H9 (cell line): ENCODE measurements around the gene FAM78B. TPM values are rescaled to one million over a fixed set of nuclear protein-coding genes. Genes with fewer than 3 reads are reported as not detected.

Experiments
- DNase-seq: peaks from one replicate; pipeline ENCODE4 v3.0.0-alpha.2; 2017
- H2AFZ ChIP-seq: one replicate; pipeline ENCODE4 v1.6.1; 2013; ENCODE audit warnings: mild to moderate bottlenecking, low read length, control low read depth, moderate library complexity
- H2AK5ac ChIP-seq: 2 replicates; pipeline ENCODE4 v1.6.1; 2013; ENCODE audit warnings: low read length, control low read depth, mixed read lengths; ENCODE audit not compliant: insufficient read length
- H2BK120ac ChIP-seq: one replicate; pipeline ENCODE4 v1.6.1; 2013; ENCODE audit warnings: low read depth, mild to moderate bottlenecking, low read length, control low read depth, inconsistent platforms; ENCODE audit not compliant: poor library complexity, severe bottlenecking
- H2BK12ac ChIP-seq: 2 replicates; pipeline ENCODE4 v1.6.1; 2013; ENCODE audit warnings: low read length, control low read depth, mixed read lengths, low read depth; ENCODE audit not compliant: insufficient read length
- H2BK15ac ChIP-seq: 2 replicates; pipeline ENCODE4 v1.6.1; 2013; ENCODE audit warnings: low read depth, low read length, control low read depth
- H2BK20ac ChIP-seq: one replicate; pipeline ENCODE4 v1.6.1; 2013; ENCODE audit warnings: low read depth, mild to moderate bottlenecking, low read length, control low read depth, inconsistent platforms; ENCODE audit not compliant: poor library complexity, severe bottlenecking
- H2BK5ac ChIP-seq: 2 replicates; pipeline ENCODE4 v1.6.1; 2013; ENCODE audit warnings: low read length, control low read depth, mixed read lengths; ENCODE audit not compliant: insufficient read length
- H3K14ac ChIP-seq: 2 replicates; pipeline ENCODE4 v1.6.1; 2013; ENCODE audit warnings: low read length, control low read depth; ENCODE audit not compliant: insufficient read depth
- H3K18ac ChIP-seq: 2 replicates; pipeline ENCODE4 v1.6.1; 2013; ENCODE audit warnings: low read depth, mild to moderate bottlenecking, mixed read lengths, low read length, control low read depth; ENCODE audit not compliant: insufficient read length
- H3K23ac ChIP-seq: 2 replicates; pipeline ENCODE4 v1.6.1; 2013; ENCODE audit warnings: low read length, control low read depth, mixed read lengths, low read depth; ENCODE audit not compliant: insufficient read length
- H3K23me2 ChIP-seq: 2 replicates; pipeline ENCODE4 v1.6.1; 2013; ENCODE audit warnings: low read depth, mild to moderate bottlenecking, mixed read lengths, low read length, control low read depth; ENCODE audit not compliant: insufficient read length, poor library complexity, severe bottlenecking
- H3K27ac ChIP-seq: 2 replicates; pipeline ENCODE4 v1.5.1; 2013; ENCODE audit warnings: low read length, control low read depth, mixed read lengths, low read depth; ENCODE audit not compliant: insufficient read length
- H3K27me3 ChIP-seq: 2 replicates; pipeline ENCODE4 v1.6.1; 2013; ENCODE audit warnings: low read length, control low read depth, inconsistent platforms; ENCODE audit not compliant: insufficient read depth
- H3K4ac ChIP-seq: 2 replicates; pipeline ENCODE4 v1.6.1; 2013; ENCODE audit warnings: low read depth, mild to moderate bottlenecking, control low read depth, inconsistent platforms, low read length, moderate library complexity
- H3K4me1 ChIP-seq: 2 replicates; pipeline ENCODE4 v1.6.1; 2013; ENCODE audit warnings: low read length, control low read depth, inconsistent platforms; ENCODE audit not compliant: insufficient read depth
- H3K4me2 ChIP-seq: 2 replicates; pipeline ENCODE4 v1.6.1; 2013; ENCODE audit warnings: low read length, control low read depth, mixed read lengths; ENCODE audit not compliant: insufficient read length, insufficient read depth
- H3K56ac ChIP-seq: 2 replicates; pipeline ENCODE4 v1.6.1; 2013; ENCODE audit warnings: low read depth, mild to moderate bottlenecking, mixed read lengths, low read length, control low read depth; ENCODE audit not compliant: insufficient read length
- H3K79me1 ChIP-seq: 2 replicates; pipeline ENCODE4 v1.6.1; 2013; ENCODE audit warnings: low read depth, mild to moderate bottlenecking, moderate library complexity, low read length, control low read depth, inconsistent platforms; ENCODE audit not compliant: insufficient read depth, poor library complexity, severe bottlenecking
- H3K79me2 ChIP-seq: 2 replicates; pipeline ENCODE4 v1.6.1; 2013; ENCODE audit warnings: low read length, control low read depth, inconsistent platforms; ENCODE audit not compliant: insufficient read depth
- H3K9ac ChIP-seq: 2 replicates; pipeline ENCODE4 v1.6.1; 2013; ENCODE audit warnings: low read length, control low read depth, mixed read lengths; ENCODE audit not compliant: insufficient read length; ENCODE audit errors: extremely low read depth
- H3K9me3 ChIP-seq: one replicate; pipeline ENCODE4 v1.6.1; 2013; ENCODE audit warnings: low read depth, low read length, inconsistent platforms; ENCODE audit not compliant: control insufficient read depth
- H3T11ph ChIP-seq: one replicate; pipeline ENCODE4 v1.6.1; 2013; ENCODE audit warnings: mild to moderate bottlenecking, low read length, control low read depth, inconsistent platforms
- H4K20me1 ChIP-seq: one replicate; pipeline ENCODE4 v1.6.1; 2013; ENCODE audit not compliant: control insufficient read depth, insufficient read length, insufficient read depth
- H4K5ac ChIP-seq: 2 replicates; pipeline ENCODE4 v1.6.1; 2013; ENCODE audit warnings: low read depth, mild to moderate bottlenecking, mixed read lengths, low read length, control low read depth; ENCODE audit not compliant: insufficient read length
- H4K8ac ChIP-seq: replicated peaks from 2 replicates; pipeline ENCODE4 v1.6.1; 2013; ENCODE audit warnings: low read length, control low read depth, mixed read lengths, low read depth; ENCODE audit not compliant: insufficient read length
- H4K91ac ChIP-seq: 2 replicates; pipeline ENCODE4 v1.6.1; 2013; ENCODE audit warnings: low read depth, mild to moderate bottlenecking, moderate library complexity, mixed read lengths, low read length, control low read depth; ENCODE audit not compliant: insufficient read length
- H3K27ac Mint-ChIP-seq, 3 experiments: 2 replicates in 2 of 3; 3 replicates in 1 of 3; pipeline ENCODE4 v1.8.0; 2020 to 2021; ENCODE audit warnings: mixed read lengths in 3 of 3, mild to moderate bottlenecking in 1 of 3, moderate library complexity in 1 of 3
- H3K27me3 Mint-ChIP-seq: 2 replicates; pipeline ENCODE4 v1.8.0; 2021; ENCODE audit warnings: low read depth, mild to moderate bottlenecking, moderate library complexity, mixed read lengths
- H3K36me3 Mint-ChIP-seq, 3 experiments: 2 replicates in 2 of 3; 3 replicates in 1 of 3; pipeline ENCODE4 v1.8.0; 2020 to 2021; ENCODE audit warnings: low read depth in 3 of 3, mixed read lengths in 3 of 3; ENCODE audit not compliant: insufficient read depth in 1 of 3
- H3K4me1 Mint-ChIP-seq, 2 experiments: 2 replicates each; pipeline ENCODE4 v1.8.0; 2020; ENCODE audit warnings: mixed read lengths in 2 of 2
- H3K4me3 Mint-ChIP-seq, 2 experiments: 2 replicates in 1 of 2; 3 replicates in 1 of 2; pipeline ENCODE4 v1.8.0; 2020 to 2021; ENCODE audit warnings: mild to moderate bottlenecking in 2 of 2, mixed read lengths in 2 of 2, moderate library complexity in 1 of 2
- H3K9me3 Mint-ChIP-seq, 2 experiments: 2 replicates in 1 of 2; 3 replicates in 1 of 2; pipeline ENCODE4 v1.8.0; 2020; ENCODE audit warnings: mild to moderate bottlenecking in 2 of 2, mixed read lengths in 2 of 2, moderate library complexity in 1 of 2
- WGBS: extraction: QIAGEN DNeasy Blood & Tissue Kit; methylation state at CpG from one replicate; pipeline ENCODE4 v1.1.7; 2013; ENCODE audit warnings: missing lambda C conversion rate, low lambda C conversion rate, mixed read lengths; ENCODE audit not compliant: insufficient read length; ENCODE audit errors: extremely low coverage; 5-methylcytosine and 5-hydroxymethylcytosine counted together
- total RNA-seq: library from RNA; stranded (reverse); gene quantifications from 2 replicates; pipeline ENCODE4 v1.2.1, GENCODE V29; 2021
- TF ChIP-seq, protein P1 (sequence below): fragments of 200-600 bp; sonication (generic); conservative IDR thresholded peaks from 3 replicates; pipeline ENCODE4 v1.8.0; 2021; ENCODE audit warnings: antibody characterized with exemption, mild to moderate bottlenecking

FAM78B gene
- total RNA-seq, 1 experiment from 2014 or later, result 2.3 TPM

DNA sequence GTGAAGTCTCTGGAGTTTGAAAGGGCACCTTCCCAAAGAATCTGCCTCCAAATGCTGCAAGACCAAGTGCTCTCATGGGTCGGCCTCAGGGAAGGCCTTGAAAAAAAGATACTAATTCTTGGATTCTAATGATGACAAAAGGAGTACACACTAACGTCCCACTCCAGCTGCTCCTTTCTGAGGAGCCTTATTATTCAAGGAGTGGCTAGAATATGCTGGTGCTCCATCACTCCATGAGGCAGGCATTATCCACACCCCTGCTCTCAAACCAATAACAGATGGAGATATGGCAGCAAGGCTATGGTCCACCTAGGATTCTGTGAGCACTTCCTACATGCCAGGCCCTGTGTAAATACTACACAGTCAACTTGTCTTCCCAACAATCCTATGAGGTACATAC lies 54.4 kb downstream of the FAM78B start:
- Mint-ChIP-seq H3K4me1 (no peaks in the 10 kb centered on the region), H3K4me3 (no peak overlapping the region), H3K36me3 (no peaks in the 10 kb centered on the region), H3K27ac (no peak overlapping the region; a peak in 1 of 7 replicates), H3K27me3 (peaks cover 4% of the 10 kb centered on the region), H3K9me3 (no peaks in the 10 kb centered on the region)
- Histone ChIP-seq H3K4me1 (no peaks in the 10 kb centered on the region), H2BK120ac (no peak overlapping the region), H4K20me1 (no peaks in the 10 kb centered on the region), H3K27ac (no peak overlapping the region), H3K18ac (no peak overlapping the region), H2BK5ac (no peak overlapping the region), H4K5ac (no peak overlapping the region), H3K79me1 (no peaks in the 10 kb centered on the region), H3K23me2 (no peaks in the 10 kb centered on the region), H2BK20ac (no peak overlapping the region), H4K91ac (no peak overlapping the region), H3K27me3 (no peaks in the 10 kb centered on the region), H2AK5ac (no peak overlapping the region), H3K9me3 (no peaks in the 10 kb centered on the region), H2BK12ac (no peak overlapping the region), H3K23ac (no peak overlapping the region), H4K8ac (no peak overlapping the region), H3K9ac (no peak overlapping the region), H3T11ph (no peak overlapping the region), H3K4me2 (no peak overlapping the region), H3K4ac (no peak overlapping the region), H2BK15ac (no peak overlapping the region), H2AFZ (no peak overlapping the region), H3K79me2 (no peaks in the 10 kb centered on the region), H3K56ac (no peak overlapping the region), H3K14ac (no peak overlapping the region)
- no peak for DNase-seq
- WGBS, result no CpG with 5 or more reads among the region's 2 CpGs
- TF ChIP-seq, protein P1, sequence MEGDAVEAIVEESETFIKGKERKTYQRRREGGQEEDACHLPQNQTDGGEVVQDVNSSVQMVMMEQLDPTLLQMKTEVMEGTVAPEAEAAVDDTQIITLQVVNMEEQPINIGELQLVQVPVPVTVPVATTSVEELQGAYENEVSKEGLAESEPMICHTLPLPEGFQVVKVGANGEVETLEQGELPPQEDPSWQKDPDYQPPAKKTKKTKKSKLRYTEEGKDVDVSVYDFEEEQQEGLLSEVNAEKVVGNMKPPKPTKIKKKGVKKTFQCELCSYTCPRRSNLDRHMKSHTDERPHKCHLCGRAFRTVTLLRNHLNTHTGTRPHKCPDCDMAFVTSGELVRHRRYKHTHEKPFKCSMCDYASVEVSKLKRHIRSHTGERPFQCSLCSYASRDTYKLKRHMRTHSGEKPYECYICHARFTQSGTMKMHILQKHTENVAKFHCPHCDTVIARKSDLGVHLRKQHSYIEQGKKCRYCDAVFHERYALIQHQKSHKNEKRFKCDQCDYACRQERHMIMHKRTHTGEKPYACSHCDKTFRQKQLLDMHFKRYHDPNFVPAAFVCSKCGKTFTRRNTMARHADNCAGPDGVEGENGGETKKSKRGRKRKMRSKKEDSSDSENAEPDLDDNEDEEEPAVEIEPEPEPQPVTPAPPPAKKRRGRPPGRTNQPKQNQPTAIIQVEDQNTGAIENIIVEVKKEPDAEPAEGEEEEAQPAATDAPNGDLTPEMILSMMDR, result no peak
